HepG2 (cell line): Measurements from ENCODE around the gene SLC1A5. TPM values are rescaled to one million over a fixed set of nuclear protein-coding genes. Genes with fewer than 3 reads are reported as not detected.

Experiments used
- HNRNPL ChIP-seq: fragments of 200-400 bp; formaldehyde crosslinking; IDR thresholded peaks from 2 replicates; pipeline ENCODE4 v1.6.1; 2017; ENCODE audit warnings: mild to moderate bottlenecking, low read depth, low read length
- MAFK ChIP-seq, 2 experiments: IDR thresholded peaks in 1 of 2; conservative IDR thresholded peaks in 1 of 2; 2 replicates each; pipeline ENCODE4 v1.6.1; 2011; ENCODE audit warnings: improper control_type of control experiment in 2 of 2, low read length in 2 of 2
- PHF21A ChIP-seq: sonication (generic); formaldehyde crosslinking; IDR thresholded peaks from 2 replicates; pipeline ENCODE4 v1.5.0; 2020; ENCODE audit warnings: mild to moderate bottlenecking, missing genetic modification reagents
- ZNF296 ChIP-seq: sonication (generic); formaldehyde crosslinking; conservative IDR thresholded peaks from 2 replicates; pipeline ENCODE4 v1.5.0; 2020; ENCODE audit warnings: mild to moderate bottlenecking, missing genetic modification reagents
- ZNF30 ChIP-seq: sonication (generic); formaldehyde crosslinking; IDR thresholded peaks from 2 replicates; pipeline ENCODE4 v1.5.0; 2020; ENCODE audit warnings: mild to moderate bottlenecking, missing genetic modification reagents
- ZNF607 ChIP-seq: sonication (generic); formaldehyde crosslinking; IDR thresholded peaks from 2 replicates; pipeline ENCODE4 v1.5.1; 2020; ENCODE audit warnings: missing genetic modification reagents, mild to moderate bottlenecking, borderline replicate concordance
- polyA plus RNA-seq, 8 experiments: library from polyadenylated mRNA; depleted of rRNA in 3 of 8; stranded (reverse) in 7 of 8; unstranded in 1 of 8; fragments of >200 nt; fragmentation: Illumina TruSeq in 4 of 8; extraction: Trizol in 4 of 8; gene quantifications; 2 replicates each; pipeline versions ENCODE4 v1.2.1 to v1.2.3, GENCODE V29; 2011 to 2016; ENCODE audit warnings: low read depth in 4 of 8, missing spikeins in 1 of 8, mixed read lengths in 1 of 8; ENCODE audit not compliant: insufficient read depth in 1 of 8
- total RNA-seq, 5 experiments: library from RNA; depleted of rRNA; stranded (reverse); fragments of >200 nt; fragmentation: Illumina TruSeq; extraction: Trizol; gene quantifications; 2 replicates each; pipeline ENCODE4 v1.2.3, GENCODE V29; 2016; ENCODE audit warnings: low read depth in 1 of 5
- TF ChIP-seq, protein P1 (sequence below): sonication (generic); formaldehyde crosslinking; IDR thresholded peaks from 2 replicates; pipeline ENCODE4 v1.4.0; 2020; ENCODE audit warnings: mild to moderate bottlenecking, missing genetic modification reagents
- TF ChIP-seq, protein P2 (sequence below): sonication (generic); formaldehyde crosslinking; IDR thresholded peaks from 2 replicates; pipeline ENCODE4 v1.9.0; 2022; ENCODE audit warnings: missing genetic modification reagents, mild to moderate bottlenecking, borderline replicate concordance
- TF ChIP-seq, protein P3 (sequence below), 2 experiments: sonication (generic) in 1 of 2; formaldehyde crosslinking in 1 of 2; IDR thresholded peaks; 2 replicates each; pipeline versions ENCODE4 v1.5.1 to v1.6.1; 2011 to 2020; ENCODE audit warnings: borderline replicate concordance in 1 of 2, low read depth in 1 of 2, low read length in 1 of 2, mild to moderate bottlenecking in 1 of 2, missing genetic modification reagents in 1 of 2, moderate library complexity in 1 of 2
- TF ChIP-seq, protein P4 (sequence below): IDR thresholded peaks from 2 replicates; pipeline ENCODE4 v1.6.1; 2012; ENCODE audit warnings: low read length, improper control_type of control experiment

Gene SLC1A5
- total and polyA plus RNA-seq, 2 of the 13 experiments (the other 11 are each of a cell fraction or from before 2014, with no cell fraction given): 120 to 159 TPM

DNA sequence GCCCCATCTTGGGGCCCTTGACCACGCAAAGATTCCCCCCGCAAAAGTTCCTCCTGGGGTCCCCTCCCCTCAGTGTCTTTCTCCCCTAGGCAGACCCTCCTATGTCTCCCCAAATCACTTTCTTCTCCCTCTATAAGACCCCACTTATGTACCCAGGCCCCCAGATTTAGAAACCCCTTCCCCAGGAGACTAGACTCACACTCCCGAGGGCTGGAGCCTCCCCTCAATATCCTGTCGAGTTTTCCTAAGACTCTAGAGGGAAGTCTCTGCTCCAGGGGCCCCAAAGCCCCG is 1.4 kb downstream of the SLC1A5 start (continued):
- no peak for TF ChIP-seq ZNF607
- 0 out of 2 replicates have a peak, but pooled peaks have one; percentile 26 for TF ChIP-seq ZNF30 (CRISPR knock-in tag)
- TF ChIP-seq ZNF296: no peak
- TF ChIP-seq PHF21A (CRISPR knock-in tag): 0 out of 2 replicates have a peak, but pooled peaks have one; percentile 29
- TF ChIP-seq, protein P1, sequence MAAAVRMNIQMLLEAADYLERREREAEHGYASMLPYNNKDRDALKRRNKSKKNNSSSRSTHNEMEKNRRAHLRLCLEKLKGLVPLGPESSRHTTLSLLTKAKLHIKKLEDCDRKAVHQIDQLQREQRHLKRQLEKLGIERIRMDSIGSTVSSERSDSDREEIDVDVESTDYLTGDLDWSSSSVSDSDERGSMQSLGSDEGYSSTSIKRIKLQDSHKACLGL (CRISPR knock-in tag): no peak
- no peak for TF ChIP-seq MAFK (conservative IDR thresholded peaks at IDR 0.05 in 1 of 2, IDR thresholded peaks at IDR 0.05 in 1 of 2; ENCODE audit: low read length in 2 of 2)
- TF ChIP-seq, protein P2, sequence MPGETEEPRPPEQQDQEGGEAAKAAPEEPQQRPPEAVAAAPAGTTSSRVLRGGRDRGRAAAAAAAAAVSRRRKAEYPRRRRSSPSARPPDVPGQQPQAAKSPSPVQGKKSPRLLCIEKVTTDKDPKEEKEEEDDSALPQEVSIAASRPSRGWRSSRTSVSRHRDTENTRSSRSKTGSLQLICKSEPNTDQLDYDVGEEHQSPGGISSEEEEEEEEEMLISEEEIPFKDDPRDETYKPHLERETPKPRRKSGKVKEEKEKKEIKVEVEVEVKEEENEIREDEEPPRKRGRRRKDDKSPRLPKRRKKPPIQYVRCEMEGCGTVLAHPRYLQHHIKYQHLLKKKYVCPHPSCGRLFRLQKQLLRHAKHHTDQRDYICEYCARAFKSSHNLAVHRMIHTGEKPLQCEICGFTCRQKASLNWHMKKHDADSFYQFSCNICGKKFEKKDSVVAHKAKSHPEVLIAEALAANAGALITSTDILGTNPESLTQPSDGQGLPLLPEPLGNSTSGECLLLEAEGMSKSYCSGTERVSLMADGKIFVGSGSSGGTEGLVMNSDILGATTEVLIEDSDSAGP (CRISPR knock-in tag): no peak
- TF ChIP-seq, protein P3, sequence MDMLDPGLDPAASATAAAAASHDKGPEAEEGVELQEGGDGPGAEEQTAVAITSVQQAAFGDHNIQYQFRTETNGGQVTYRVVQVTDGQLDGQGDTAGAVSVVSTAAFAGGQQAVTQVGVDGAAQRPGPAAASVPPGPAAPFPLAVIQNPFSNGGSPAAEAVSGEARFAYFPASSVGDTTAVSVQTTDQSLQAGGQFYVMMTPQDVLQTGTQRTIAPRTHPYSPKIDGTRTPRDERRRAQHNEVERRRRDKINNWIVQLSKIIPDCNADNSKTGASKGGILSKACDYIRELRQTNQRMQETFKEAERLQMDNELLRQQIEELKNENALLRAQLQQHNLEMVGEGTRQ (IDR thresholded peaks at IDR 0.05; ENCODE audit: low read depth, low read length): no peak; the same call in 1 of the 2 replicates
- TF ChIP-seq, protein P3 (CRISPR knock-in tag; IDR thresholded peaks at IDR 0.05; ENCODE audit: borderline replicate concordance): peak; percentile 82; the same call in 1 of the 2 replicates
- TF ChIP-seq, protein P4, sequence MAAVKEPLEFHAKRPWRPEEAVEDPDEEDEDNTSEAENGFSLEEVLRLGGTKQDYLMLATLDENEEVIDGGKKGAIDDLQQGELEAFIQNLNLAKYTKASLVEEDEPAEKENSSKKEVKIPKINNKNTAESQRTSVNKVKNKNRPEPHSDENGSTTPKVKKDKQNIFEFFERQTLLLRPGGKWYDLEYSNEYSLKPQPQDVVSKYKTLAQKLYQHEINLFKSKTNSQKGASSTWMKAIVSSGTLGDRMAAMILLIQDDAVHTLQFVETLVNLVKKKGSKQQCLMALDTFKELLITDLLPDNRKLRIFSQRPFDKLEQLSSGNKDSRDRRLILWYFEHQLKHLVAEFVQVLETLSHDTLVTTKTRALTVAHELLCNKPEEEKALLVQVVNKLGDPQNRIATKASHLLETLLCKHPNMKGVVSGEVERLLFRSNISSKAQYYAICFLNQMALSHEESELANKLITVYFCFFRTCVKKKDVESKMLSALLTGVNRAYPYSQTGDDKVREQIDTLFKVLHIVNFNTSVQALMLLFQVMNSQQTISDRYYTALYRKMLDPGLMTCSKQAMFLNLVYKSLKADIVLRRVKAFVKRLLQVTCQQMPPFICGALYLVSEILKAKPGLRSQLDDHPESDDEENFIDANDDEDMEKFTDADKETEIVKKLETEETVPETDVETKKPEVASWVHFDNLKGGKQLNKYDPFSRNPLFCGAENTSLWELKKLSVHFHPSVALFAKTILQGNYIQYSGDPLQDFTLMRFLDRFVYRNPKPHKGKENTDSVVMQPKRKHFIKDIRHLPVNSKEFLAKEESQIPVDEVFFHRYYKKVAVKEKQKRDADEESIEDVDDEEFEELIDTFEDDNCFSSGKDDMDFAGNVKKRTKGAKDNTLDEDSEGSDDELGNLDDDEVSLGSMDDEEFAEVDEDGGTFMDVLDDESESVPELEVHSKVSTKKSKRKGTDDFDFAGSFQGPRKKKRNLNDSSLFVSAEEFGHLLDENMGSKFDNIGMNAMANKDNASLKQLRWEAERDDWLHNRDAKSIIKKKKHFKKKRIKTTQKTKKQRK: no peak
- no peak for TF ChIP-seq HNRNPL
